ENCODE measurements around the gene ZSCAN5A. TPM values are rescaled to one million over a fixed set of nuclear protein-coding genes. Genes with fewer than 3 reads are reported as not detected.

ZSCAN5A gene
- total RNA-seq, 2 donors from 2014 or later: 11.6 to 13.7 TPM

GRCh38 chr19:56306016-56306415 is 8.6 kb downstream of the ZSCAN5A start:
- no peak overlapping the region for H3K27ac Mint-ChIP-seq
- peaks cover 29% of the 10 kb centered on the region for H3K4me1 Mint-ChIP-seq
- peaks cover 5% of the 10 kb centered on the region for H3K36me3 Mint-ChIP-seq (ENCODE audit: low read depth)
- H3K4me3 Mint-ChIP-seq: no peak overlapping the region
- no peaks in the 10 kb centered on the region for H3K27me3 Mint-ChIP-seq
- no peak for ATAC-seq (replicated peaks)
- peaks cover 3% of the 10 kb centered on the region for H3K9me3 Mint-ChIP-seq

- peaks cover 4% of the 10 kb centered on the region for H3K36me3 Mint-ChIP-seq (ENCODE audit: low read depth)
- peaks cover 3% of the 10 kb centered on the region for H3K9me3 Mint-ChIP-seq
- peak overlapping the region; percentile 23 for H3K27ac Mint-ChIP-seq
- no peaks in the 10 kb centered on the region for H3K27me3 Mint-ChIP-seq
- no peak for ATAC-seq (replicated peaks)
- H3K4me1 Mint-ChIP-seq: peaks cover 29% of the 10 kb centered on the region
- no peak overlapping the region for H3K4me3 Mint-ChIP-seq
These were observed 10.4 kb downstream of the ZSCAN5A start for GRCh38 chr19:56304243-56304642.

GRCh38 chr19:56301886-56302620 is 12.6 kb downstream of the ZSCAN5A start:
- Mint-ChIP-seq H3K27ac (peak overlapping the region; percentile 90), H3K4me1 (peaks cover 29% of the 10 kb centered on the region), H3K9me3 (peaks cover 3% of the 10 kb centered on the region), H3K36me3 (ENCODE audit: low read depth) (peaks cover 2% of the 10 kb centered on the region), H3K4me3 (peak overlapping the region; percentile 57), H3K27me3 (no peaks in the 10 kb centered on the region)
- ATAC-seq (replicated peaks): peak; percentile 61

GRCh38 chr19:56301155-56301554 is 13.5 kb downstream of the ZSCAN5A start:
- H3K27me3 Mint-ChIP-seq: no peaks in the 10 kb centered on the region
- H3K36me3 Mint-ChIP-seq (ENCODE audit: low read depth): peaks cover 9% of the 10 kb centered on the region
- peaks cover 3% of the 10 kb centered on the region for H3K9me3 Mint-ChIP-seq
- peak overlapping the region; percentile 90 for H3K27ac Mint-ChIP-seq
- ATAC-seq (replicated peaks): no peak
- H3K4me1 Mint-ChIP-seq: peaks cover 29% of the 10 kb centered on the region
- peak overlapping the region; percentile 57 for H3K4me3 Mint-ChIP-seq

GRCh38 chr19:56299688-56300087 is 15.0 kb downstream of the ZSCAN5A start:
- Mint-ChIP-seq H3K36me3 (ENCODE audit: low read depth) (peaks cover 12% of the 10 kb centered on the region), H3K4me3 (no peak overlapping the region), H3K4me1 (peaks cover 21% of the 10 kb centered on the region), H3K9me3 (peaks cover 3% of the 10 kb centered on the region), H3K27ac (peak overlapping the region; percentile 33), H3K27me3 (no peaks in the 10 kb centered on the region)
- no peak for ATAC-seq (replicated peaks)

- no peak overlapping the region for H3K4me3 Mint-ChIP-seq
- H3K9me3 Mint-ChIP-seq: peaks cover 3% of the 10 kb centered on the region
- no peaks in the 10 kb centered on the region for H3K27me3 Mint-ChIP-seq
- peaks cover 7% of the 10 kb centered on the region for H3K4me1 Mint-ChIP-seq
- no peak overlapping the region for H3K27ac Mint-ChIP-seq
- peaks cover 17% of the 10 kb centered on the region for H3K36me3 Mint-ChIP-seq (ENCODE audit: low read depth)
- ATAC-seq (replicated peaks): no peak
These were observed 17.6 kb downstream of the ZSCAN5A start for GRCh38 chr19:56297010-56297409.

GRCh38 chr19:56295531-56296455 is 18.8 kb downstream of the ZSCAN5A start:
- H3K4me3 Mint-ChIP-seq: no peak overlapping the region
- H3K36me3 Mint-ChIP-seq (ENCODE audit: low read depth): peaks cover 17% of the 10 kb centered on the region
- H3K27me3 Mint-ChIP-seq: no peaks in the 10 kb centered on the region
- no peak for ATAC-seq (replicated peaks)
- no peaks in the 10 kb centered on the region for H3K9me3 Mint-ChIP-seq
- no peak overlapping the region for H3K27ac Mint-ChIP-seq
- H3K4me1 Mint-ChIP-seq: no peaks in the 10 kb centered on the region

GRCh38 chr19:56294549-56294948 is 20.1 kb downstream of the ZSCAN5A start:
- ATAC-seq (replicated peaks): no peak
- Mint-ChIP-seq H3K4me3 (no peak overlapping the region), H3K4me1 (no peaks in the 10 kb centered on the region), H3K27ac (no peak overlapping the region), H3K27me3 (no peaks in the 10 kb centered on the region), H3K36me3 (ENCODE audit: low read depth) (peaks cover 17% of the 10 kb centered on the region), H3K9me3 (no peaks in the 10 kb centered on the region)

- peak; percentile 80 for ATAC-seq (replicated peaks)
These were observed 22.8 kb downstream of the ZSCAN5A start for GRCh38 chr19:56291867-56292266.

GRCh38 chr19:56290104-56290503 is 24.5 kb downstream of the ZSCAN5A start:
- no peak for ATAC-seq (replicated peaks)
- peaks cover 7% of the 10 kb centered on the region for H3K36me3 Mint-ChIP-seq (ENCODE audit: low read depth)
- H3K9me3 Mint-ChIP-seq: no peaks in the 10 kb centered on the region
- no peaks in the 10 kb centered on the region for H3K27me3 Mint-ChIP-seq
- no peak overlapping the region for H3K4me3 Mint-ChIP-seq
- H3K4me1 Mint-ChIP-seq: no peaks in the 10 kb centered on the region
- no peak overlapping the region for H3K27ac Mint-ChIP-seq

More at GRCh38 chr19:56291867-56292266, 22.8 kb downstream of the ZSCAN5A start:
- H3K36me3 Mint-ChIP-seq (ENCODE audit: low read depth): peaks cover 14% of the 10 kb centered on the region
- H3K27me3 Mint-ChIP-seq: no peaks in the 10 kb centered on the region
- H3K27ac Mint-ChIP-seq: no peak overlapping the region
- H3K4me1 Mint-ChIP-seq: no peaks in the 10 kb centered on the region
- H3K9me3 Mint-ChIP-seq: no peaks in the 10 kb centered on the region
- no peak overlapping the region for H3K4me3 Mint-ChIP-seq

GRCh38 chr19:56284746-56285145 is 29.9 kb downstream of the ZSCAN5A start:
- Mint-ChIP-seq H3K9me3 (no peaks in the 10 kb centered on the region), H3K4me3 (no peak overlapping the region), H3K4me1 (no peaks in the 10 kb centered on the region), H3K36me3 (ENCODE audit: low read depth) (no peaks in the 10 kb centered on the region), H3K27ac (no peak overlapping the region), H3K27me3 (no peaks in the 10 kb centered on the region)
- no peak for ATAC-seq (replicated peaks)

GRCh38 chr19:56282809-56283208 is 31.8 kb downstream of the ZSCAN5A start:
- H3K4me3 Mint-ChIP-seq: no peak overlapping the region
- no peaks in the 10 kb centered on the region for H3K27me3 Mint-ChIP-seq
- no peaks in the 10 kb centered on the region for H3K4me1 Mint-ChIP-seq
- no peak for ATAC-seq (replicated peaks)
- H3K9me3 Mint-ChIP-seq: no peaks in the 10 kb centered on the region
- no peaks in the 10 kb centered on the region for H3K36me3 Mint-ChIP-seq (ENCODE audit: low read depth)
- H3K27ac Mint-ChIP-seq: no peak overlapping the region

- H3K36me3 Mint-ChIP-seq (ENCODE audit: low read depth): no peaks in the 10 kb centered on the region
- H3K4me3 Mint-ChIP-seq: no peak overlapping the region
- H3K4me1 Mint-ChIP-seq: no peaks in the 10 kb centered on the region
- no peaks in the 10 kb centered on the region for H3K27me3 Mint-ChIP-seq
- no peak for ATAC-seq (replicated peaks)
- H3K9me3 Mint-ChIP-seq: no peaks in the 10 kb centered on the region
- no peak overlapping the region for H3K27ac Mint-ChIP-seq
These were observed 41.0 kb downstream of the ZSCAN5A start for GRCh38 chr19:56273563-56274117.

GRCh38 chr19:56272161-56272798 is 42.4 kb downstream of the ZSCAN5A start, which contains the start of gene EDDM13:
Gene EDDM13, plus strand, starts transcription at chr19:56272748. Its CDS starts 87 bp downstream, at chr19:56272835.
- no peaks in the 10 kb centered on the region for H3K27me3 Mint-ChIP-seq
- H3K9me3 Mint-ChIP-seq: no peaks in the 10 kb centered on the region
- H3K4me3 Mint-ChIP-seq: no peak within 1 kb of the TSS
- H3K4me1 Mint-ChIP-seq: no peaks in the 10 kb centered on the region
- no peaks in the 10 kb centered on the region for H3K36me3 Mint-ChIP-seq (ENCODE audit: low read depth)
- no peak for ATAC-seq (replicated peaks)
- no peak within 1 kb of the TSS for H3K27ac Mint-ChIP-seq
